H1 (cell line): Measurements from ENCODE around the gene RAPGEF1. TPM values are rescaled to one million over a fixed set of nuclear protein-coding genes. Genes with fewer than 3 reads are reported as not detected.

Source experiments
- CTCF ChIA-PET: fragments of 300-600 bp; sonication (Branson Sonifier 250); formaldehyde crosslinking; loops from one replicate; lab custom pipeline; 2021; ENCODE audit not compliant: partially characterized antibody; lab: Charles Lee
- POLR2A ChIA-PET: fragments of 300-600 bp; sonication (Branson Sonifier 250); formaldehyde crosslinking; loops from one replicate; lab custom pipeline; 2021; ENCODE audit warnings: inconsistent platforms; ENCODE audit not compliant: partially characterized antibody; lab: Charles Lee
- DNase-seq, 2 experiments: peaks; one replicate each; pipeline versions ENCODE4 v3.0.0 to v3.0.0-alpha.2; 2010 to 2022; ENCODE audit warnings: low spot score in 2 of 2, low read depth in 1 of 2, mixed read lengths in 1 of 2
- FAIRE-seq: peaks from 2 replicates; lab custom pipeline; 2011; peaks lifted over from hg19 to GRCh38; lab: Jason Lieb, UNC
- H2AFZ ChIP-seq: 2 replicates; pipeline ENCODE4 v1.8.1; 2012; ENCODE audit warnings: low read length, inconsistent platforms
- H2AK5ac ChIP-seq: 2 replicates; pipeline ENCODE4 v1.6.1; 2013; ENCODE audit warnings: low read depth, low read length
- H2BK120ac ChIP-seq: replicated peaks from 2 replicates; pipeline ENCODE3; 2013; ENCODE audit warnings: low read depth, low read length, inconsistent platforms
- H2BK12ac ChIP-seq: 2 replicates; pipeline ENCODE4 v1.6.1; 2013; ENCODE audit warnings: low read depth, low read length
- H2BK15ac ChIP-seq: 2 replicates; pipeline ENCODE4 v1.6.1; 2013; ENCODE audit warnings: low read length
- H2BK20ac ChIP-seq: 2 replicates; pipeline ENCODE4 v1.6.1; 2013; ENCODE audit warnings: low read length
- H2BK5ac ChIP-seq: 2 replicates; pipeline ENCODE4 v1.6.1; 2013; ENCODE audit warnings: low read depth, low read length
- H3K14ac ChIP-seq: 2 replicates; pipeline ENCODE4 v1.6.1; 2013; ENCODE audit warnings: inconsistent platforms; ENCODE audit not compliant: insufficient read length
- H3K18ac ChIP-seq: 2 replicates; pipeline ENCODE4 v1.6.1; 2013; ENCODE audit warnings: low read length; ENCODE audit errors: extremely low read depth
- H3K23ac ChIP-seq: 2 replicates; pipeline ENCODE4 v1.6.1; 2013; ENCODE audit warnings: inconsistent platforms; ENCODE audit not compliant: insufficient read length
- H3K23me2 ChIP-seq: 2 replicates; pipeline ENCODE4 v1.6.1; 2013; ENCODE audit warnings: low read depth, low read length
- H3K27ac ChIP-seq: 2 replicates; pipeline ENCODE4 v1.6.1; 2011; ENCODE audit warnings: low read depth, low read length, inconsistent platforms
- H3K27me3 ChIP-seq, 4 experiments: replicated peaks in 1 of 4; 1 replicate in 1 of 4; 2 replicates in 3 of 4; pipeline versions ENCODE4 v1.6.1 to v1.8.1; 2011 to 2013; ENCODE audit warnings: low read length in 3 of 4, mild to moderate bottlenecking in 3 of 4, inconsistent platforms in 2 of 4, mixed read lengths in 2 of 4, moderate library complexity in 1 of 4; ENCODE audit not compliant: control insufficient read depth in 3 of 4, insufficient read depth in 3 of 4; ENCODE audit errors: extremely low read depth in 1 of 4
- H3K36me3 ChIP-seq, 4 experiments: 2 replicates each; pipeline versions ENCODE4 v1.6.1 to v1.8.1; 2011 to 2013; ENCODE audit warnings: mild to moderate bottlenecking in 4 of 4, low read length in 3 of 4, moderate library complexity in 2 of 4, control low read depth in 1 of 4, inconsistent platforms in 1 of 4; ENCODE audit not compliant: insufficient read depth in 4 of 4, control insufficient read depth in 2 of 4
- H3K4ac ChIP-seq: replicated peaks from 2 replicates; pipeline ENCODE3; 2013; ENCODE audit warnings: low read length, low read depth, mixed read lengths, inconsistent platforms; ENCODE audit not compliant: insufficient read length
- H3K4me1 ChIP-seq, 4 experiments: replicated peaks in 1 of 4; 1 replicate in 1 of 4; 2 replicates in 3 of 4; pipeline versions ENCODE4 v1.6.1 to v1.8.1; 2011 to 2013; ENCODE audit warnings: low read length in 3 of 4, inconsistent platforms in 2 of 4, mixed read lengths in 1 of 4; ENCODE audit not compliant: insufficient read depth in 4 of 4, control insufficient read depth in 3 of 4
- H3K4me2 ChIP-seq, 2 experiments: 2 replicates each; pipeline versions ENCODE4 v1.6.1 to v1.8.1; 2011 to 2013; ENCODE audit warnings: low read depth in 2 of 2, low read length in 2 of 2, control low read depth in 1 of 2, inconsistent platforms in 1 of 2, mild to moderate bottlenecking in 1 of 2; ENCODE audit not compliant: insufficient read depth in 1 of 2
- H3K4me3 ChIP-seq, 4 experiments: fragments of 200-600, 300-600 bp in 1 of 4; sonication (generic), shearing (Covaris generic), sonication (Bioruptor Twin) in 1 of 4; 2 replicates each; pipeline versions ENCODE4 v1.5.1 to v1.8.1; 2011 to 2016; ENCODE audit warnings: low read length in 4 of 4, low read depth in 3 of 4, control low read depth in 2 of 4, inconsistent platforms in 2 of 4, mild to moderate bottlenecking in 2 of 4, mixed read lengths in 1 of 4, moderate library complexity in 1 of 4; ENCODE audit not compliant: insufficient read depth in 2 of 4; ENCODE audit errors: extremely low read depth in 1 of 4
- H3K56ac ChIP-seq: replicated peaks from 2 replicates; pipeline ENCODE3; 2013; ENCODE audit warnings: low read depth, mild to moderate bottlenecking, mixed read lengths, low read length, inconsistent platforms; ENCODE audit not compliant: insufficient read length
- H3K79me1 ChIP-seq: 2 replicates; pipeline ENCODE4 v1.6.1; 2013; ENCODE audit warnings: low read depth, low read length, control low read depth
- H3K79me2 ChIP-seq, 2 experiments: 2 replicates each; pipeline versions ENCODE4 v1.6.1 to v1.8.1; 2012 to 2013; ENCODE audit warnings: low read length in 2 of 2, mild to moderate bottlenecking in 2 of 2, inconsistent platforms in 1 of 2; ENCODE audit not compliant: insufficient read depth in 2 of 2, control insufficient read depth in 1 of 2
- H3K9ac ChIP-seq, 4 experiments: replicated peaks in 1 of 4; 1 replicate in 1 of 4; 2 replicates in 3 of 4; pipeline versions ENCODE4 v1.6.1 to v1.8.1; 2011 to 2013; ENCODE audit warnings: low read depth in 3 of 4, low read length in 3 of 4, control low read depth in 2 of 4, mild to moderate bottlenecking in 2 of 4, moderate library complexity in 2 of 4, inconsistent platforms in 1 of 4; ENCODE audit errors: extremely low read depth in 1 of 4
- H3K9me3 ChIP-seq, 2 experiments: 2 replicates each; pipeline versions ENCODE4 v1.6.1 to v1.8.1; 2012 to 2013; ENCODE audit warnings: mild to moderate bottlenecking in 2 of 2, moderate library complexity in 2 of 2, control low read depth in 1 of 2, inconsistent platforms in 1 of 2, low read depth in 1 of 2, low read length in 1 of 2, mixed read lengths in 1 of 2; ENCODE audit not compliant: insufficient read depth in 2 of 2
- H4K20me1 ChIP-seq, 2 experiments: replicated peaks in 1 of 2; 2 replicates each; pipeline versions ENCODE3 to v1.8.1; 2011 to 2013; ENCODE audit warnings: inconsistent platforms in 2 of 2, low read length in 2 of 2, mild to moderate bottlenecking in 1 of 2; ENCODE audit not compliant: insufficient read depth in 2 of 2, control insufficient read depth in 1 of 2
- H4K5ac ChIP-seq: 2 replicates; pipeline ENCODE4 v1.6.1; 2013; ENCODE audit warnings: low read length, low read depth, mixed read lengths, inconsistent platforms; ENCODE audit not compliant: insufficient read length
- H4K8ac ChIP-seq: 2 replicates; pipeline ENCODE4 v1.8.0; 2013; ENCODE audit warnings: mild to moderate bottlenecking, moderate library complexity, low read length, inconsistent platforms; ENCODE audit not compliant: insufficient read depth; ENCODE audit errors: extremely low read depth
- H4K91ac ChIP-seq: replicated peaks from 2 replicates; pipeline ENCODE3; 2013; ENCODE audit warnings: low read length, mixed read lengths, inconsistent platforms; ENCODE audit not compliant: insufficient read length
- CHD1 ChIP-seq: IDR thresholded peaks from 2 replicates; pipeline ENCODE4 v1.6.1; 2012; ENCODE audit warnings: low read depth, low read length, improper control_type of control experiment
- NANOG ChIP-seq: IDR thresholded peaks from 2 replicates; pipeline ENCODE4 v1.6.1; 2011; ENCODE audit warnings: low read length, low read depth, mild to moderate bottlenecking, inconsistent platforms; ENCODE audit not compliant: insufficient read depth, poor library complexity, severe bottlenecking
- RNF2 ChIP-seq: fragments of 200-900, 300-1000 bp; sonication (generic); IDR thresholded peaks from 2 replicates; pipeline ENCODE4 v1.7.1; 2016; ENCODE audit warnings: borderline replicate concordance, low read depth, mild to moderate bottlenecking, antibody characterized with exemption, low read length; ENCODE audit not compliant: poor library complexity, severe bottlenecking; ENCODE audit errors: missing control alignments
- SP2 ChIP-seq: IDR thresholded peaks from 2 replicates; pipeline ENCODE4 v1.6.1; 2012; ENCODE audit warnings: mild to moderate bottlenecking, low read length, inconsistent platforms
- SP4 ChIP-seq: IDR thresholded peaks from 2 replicates; pipeline ENCODE4 v1.6.1; 2012; ENCODE audit warnings: low read length, inconsistent platforms
- SUZ12 ChIP-seq: fragments of 200-600 bp; sonication (generic); IDR thresholded peaks from 2 replicates; pipeline ENCODE4 v1.6.1; 2012; ENCODE audit warnings: mild to moderate bottlenecking, inconsistent platforms, low read length, moderate library complexity, mixed read lengths
- WGBS, 2 experiments: shearing (Covaris generic) in 1 of 2; methylation state at CpG; one replicate each; pipeline versions ENCODE4 v1.1.6 to v1.1.7; 2013 to 2015; ENCODE audit warnings: low lambda C conversion rate in 2 of 2, mixed read lengths in 2 of 2, inconsistent platforms in 1 of 2, low coverage in 1 of 2, missing lambda C conversion rate in 1 of 2; ENCODE audit not compliant: insufficient replicate concordance in 2 of 2, insufficient coverage in 1 of 2, insufficient read length in 1 of 2; ENCODE audit errors: extremely low coverage in 1 of 2, missing lambda C conversion rate in 1 of 2; 5-methylcytosine and 5-hydroxymethylcytosine counted together
- polyA plus RNA-seq, 7 experiments: library from polyadenylated mRNA; depleted of rRNA in 3 of 7; stranded (reverse) in 5 of 7; unstranded in 2 of 7; fragments of >200 nt in 5 of 7; fragments of 200-250 nt in 2 of 7; gene quantifications; 1 replicate in 5 of 7; 2 replicates in 1 of 7; 4 replicates in 1 of 7; pipeline versions ENCODE4 v1.2.1 to v1.2.3, GENCODE V29; 2011 to 2013; ENCODE audit warnings: missing spikeins in 2 of 7, mixed read lengths in 2 of 7
- total RNA-seq: library from RNA; stranded (reverse); fragmentation: NEBNext Ultra II Directional; extraction: Animal tissue kit (Norgen Biotek cat#: 25700); gene quantifications from 2 replicates; pipeline ENCODE4 v1.2.1, GENCODE V29; 2021
- TF ChIP-seq, protein P1 (sequence below): IDR thresholded peaks from 2 replicates; pipeline ENCODE4 v1.6.1; 2012; ENCODE audit warnings: low read length, inconsistent platforms

RAPGEF1 gene
- total and polyA plus RNA-seq, 2 of the 8 experiments (the other 6 are each of a cell fraction or from before 2014, with no cell fraction given) = 29.7 to 78.9 TPM

DNA sequence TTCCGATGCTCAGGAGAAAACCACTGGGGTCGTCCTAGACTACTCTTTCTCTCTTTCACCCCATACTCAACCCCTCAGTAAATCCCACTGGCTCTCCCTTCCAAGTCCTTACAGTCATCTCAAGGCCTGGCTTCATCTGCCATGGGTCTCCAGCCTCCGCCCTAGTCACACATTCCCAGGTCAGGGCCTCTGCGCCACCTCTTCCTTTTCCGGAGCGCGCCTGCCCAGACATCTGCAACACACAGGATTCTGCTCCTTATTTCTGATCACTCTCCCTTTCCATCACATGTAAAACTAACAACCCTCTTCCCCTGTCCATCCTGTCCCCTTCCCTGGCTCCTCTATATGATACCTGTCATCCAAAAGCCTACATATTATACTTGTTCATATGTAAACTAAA, 39.8 kb downstream of the RAPGEF1 start:
- H3K27ac ChIP-seq = no peak overlapping the region
- H3K9ac ChIP-seq = no peak overlapping the region
- no peaks in the 10 kb centered on the region for H3K27me3 ChIP-seq
- no peak overlapping the region; the same call in 1 of the 2 replicates for H4K8ac ChIP-seq
- TF ChIP-seq CHD1 (no peak), SP4 (no peak), SUZ12 (no peak), NANOG (no peak), SP2 (no peak), RNF2 (no peak)
- TF ChIP-seq, protein P1, sequence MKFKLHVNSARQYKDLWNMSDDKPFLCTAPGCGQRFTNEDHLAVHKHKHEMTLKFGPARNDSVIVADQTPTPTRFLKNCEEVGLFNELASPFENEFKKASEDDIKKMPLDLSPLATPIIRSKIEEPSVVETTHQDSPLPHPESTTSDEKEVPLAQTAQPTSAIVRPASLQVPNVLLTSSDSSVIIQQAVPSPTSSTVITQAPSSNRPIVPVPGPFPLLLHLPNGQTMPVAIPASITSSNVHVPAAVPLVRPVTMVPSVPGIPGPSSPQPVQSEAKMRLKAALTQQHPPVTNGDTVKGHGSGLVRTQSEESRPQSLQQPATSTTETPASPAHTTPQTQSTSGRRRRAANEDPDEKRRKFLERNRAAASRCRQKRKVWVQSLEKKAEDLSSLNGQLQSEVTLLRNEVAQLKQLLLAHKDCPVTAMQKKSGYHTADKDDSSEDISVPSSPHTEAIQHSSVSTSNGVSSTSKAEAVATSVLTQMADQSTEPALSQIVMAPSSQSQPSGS = no peak
- H2AK5ac ChIP-seq = no peak overlapping the region
- no peak overlapping the region for H2BK20ac ChIP-seq
- no peaks in the 10 kb centered on the region for H3K9me3 ChIP-seq
- no peak overlapping the region for H2BK15ac ChIP-seq
- H4K5ac ChIP-seq = no peak overlapping the region
- H3K36me3 ChIP-seq = no peaks in the 10 kb centered on the region
- H2BK120ac ChIP-seq = no peak overlapping the region
- no peak overlapping the region for H3K14ac ChIP-seq
- ChIA-PET CTCF (interaction anchor here (2.0 kb wide), 1 partner anchor 23 kb away, joined by 6 read pairs; no protein-coding TSS in a partner anchor), POLR2A (no interaction called here)
- no peaks in the 10 kb centered on the region for H3K23me2 ChIP-seq
- peaks cover 5% of the 10 kb centered on the region for H3K79me1 ChIP-seq
- no peak overlapping the region for H3K23ac ChIP-seq
- H2BK5ac ChIP-seq = no peak overlapping the region
- H3K4ac ChIP-seq = no peak overlapping the region
- H2AFZ ChIP-seq = no peak overlapping the region
- 85% methylated on average over 7 of the region's 7 CpGs; no CpG with 5 or more reads in 1 of the 2 experiments for WGBS, 2 experiments
- H2BK12ac ChIP-seq = 0 out of 2 replicates have a peak overlapping the region, but pooled peaks have one; percentile 75
- FAIRE-seq (no peak), DNase-seq (no peak)
- no peak overlapping the region for H3K4me3 ChIP-seq
- peaks cover under 1 to 61% of the 10 kb centered on the region in 2 experiments; a peak in 2 of 4 replicates for H3K79me2 ChIP-seq
- peak overlapping the region; percentile 39 for H4K91ac ChIP-seq
- H3K18ac ChIP-seq = no peak overlapping the region
- H3K4me2 ChIP-seq = no peak overlapping the region
- no peak overlapping the region for H3K56ac ChIP-seq
- peaks cover 0 to 8% of the 10 kb centered on the region in 2 experiments for H4K20me1 ChIP-seq
- peaks cover 12 to 43% (median 30%) of the 10 kb centered on the region in 4 experiments for H3K4me1 ChIP-seq
